Stomach (tissue), 9 donors: ENCODE measurements around the gene AKAP6. TPM values are rescaled to one million over a fixed set of nuclear protein-coding genes. Genes with fewer than 3 reads are reported as not detected.

Source experiments
- DNase-seq, 2 donors: peaks; one replicate each; pipeline versions ENCODE4 v3.0.0 to v3.0.0-alpha.2; 2013 to 2019
- H3K27ac ChIP-seq, 5 donors: fragments of 200-600 bp in 4 of 5; sonication (generic) in 4 of 5; one replicate each; pipeline ENCODE4 v1.5.1; 2013 to 2019; ENCODE audit warnings: mild to moderate bottlenecking in 1 of 5, moderate library complexity in 1 of 5
- H3K27me3 ChIP-seq, 3 donors: fragments of 200-600 bp; sonication (generic); one replicate each; pipeline ENCODE4 v1.5.1; 2017 to 2019; ENCODE audit warnings: mixed run types in 1 of 3
- H3K36me3 ChIP-seq, 4 donors: fragments of 200-600 bp; sonication (generic); 1 replicate in 3 of 4; 2 replicates in 1 of 4; pipeline ENCODE4 v1.5.1; 2016 to 2019
- H3K4me1 ChIP-seq, 4 donors: fragments of 200-600 bp; sonication (generic); one replicate each; pipeline ENCODE4 v1.5.1; 2016 to 2019
- H3K4me3 ChIP-seq, 4 donors: fragments of 200-600 bp; sonication (generic) in 3 of 4; one replicate each; pipeline ENCODE4 v1.5.1; 2016 to 2019; ENCODE audit warnings: mild to moderate bottlenecking in 1 of 4
- H3K9me3 ChIP-seq, 4 donors: fragments of 200-600 bp; sonication (generic); one replicate each; pipeline ENCODE4 v1.5.1; 2016 to 2019
- CTCF ChIP-seq, 7 experiments: fragments of 450-650 bp in 4 of 7; fragments of 200-600 bp in 3 of 7; sonication (generic) in 3 of 7; IDR thresholded peaks; one replicate each; pipeline ENCODE4 v1.5.1; 2016 to 2019; ENCODE audit warnings: antibody characterized with exemption in 7 of 7, control low read depth in 2 of 7, mild to moderate bottlenecking in 1 of 7
- EP300 ChIP-seq: sonication (generic); formaldehyde crosslinking; IDR thresholded peaks from one replicate; pipeline ENCODE4 v1.6.1; 2017; ENCODE audit warnings: antibody characterized with exemption
- POLR2A ChIP-seq, 4 donors: fragments of 450-650 bp; IDR thresholded peaks; one replicate each; pipeline ENCODE4 v1.6.1; 2016; ENCODE audit warnings: antibody characterized with exemption in 4 of 4, control low read depth in 2 of 4, mild to moderate bottlenecking in 1 of 4, moderate library complexity in 1 of 4
- POLR2AphosphoS5 ChIP-seq, 3 donors: sonication (generic); formaldehyde crosslinking; IDR thresholded peaks; one replicate each; pipeline ENCODE4 v1.6.1; 2016; ENCODE audit warnings: antibody characterized with exemption in 3 of 3
- WGBS, 5 donors: extraction: QIAGEN DNeasy Blood & Tissue Kit in 3 of 5; methylation state at CpG; one replicate each; pipeline versions ENCODE4 v1.1.5 to v1.1.7; 2013 to 2018; 5-methylcytosine and 5-hydroxymethylcytosine counted together
- intact Hi-C: fragments of 100-400 bp; cut with DNase I; formaldehyde crosslinking; loops from one replicate; pipeline ENCODE4 v1.15.1; 2023; ENCODE audit warnings: low total_unique reads
- polyA plus RNA-seq, 3 donors: library from polyadenylated mRNA; stranded (reverse); fragments of 200-250 nt; gene quantifications; one replicate each; pipeline ENCODE4 v1.2.3, GENCODE V29; 2013
- total RNA-seq, 5 donors: library from RNA; depleted of rRNA; stranded (reverse); fragments of >200 nt; gene quantifications; one replicate each; pipeline versions ENCODE4 v1.1.0 to v1.2.3, GENCODE V29; 2014 to 2016
- donor health status: healthy with polysubstance abuse.
- donor health status: Bipolar disorder and iron deficiency.
- donor health status: healthy.

AKAP6 gene
- total and polyA plus RNA-seq, 8 donors, result 0.15 to 132 (median 3.3) TPM

GRCh38 chr14:32419429-32419828 is 90.3 kb downstream of the AKAP6 start:
- Histone ChIP-seq H3K4me1 (peaks cover 0 to 11% (median 3%) of the 10 kb centered on the region in 4 donors), H3K4me3 (no peak overlapping the region), H3K36me3 (no peaks in the 10 kb centered on the region), H3K9me3 (peaks cover 0 to 9% (median 3%) of the 10 kb centered on the region in 4 donors), H3K27ac (no peak overlapping the region), H3K27me3 (no peaks in the 10 kb centered on the region)
- WGBS, 5 donors, result 74 to 84% (median 79%) methylated on average over 1 of the region's 1 CpG
- intact Hi-C loops, result no loop called here
- TF ChIP-seq CTCF (IDR thresholded peaks at IDR 0.05) (no peak), EP300 (no peak), POLR2A (IDR thresholded peaks at IDR 0.05) (no peak), POLR2AphosphoS5 (IDR thresholded peaks at IDR 0.05) (no peak)
- no peak for DNase-seq

- no peak for DNase-seq
- no peak overlapping the region for H3K4me3 ChIP-seq
- H3K9me3 ChIP-seq, result peaks cover 0 to 9% (median 3%) of the 10 kb centered on the region in 4 donors
- H3K4me1 ChIP-seq, result peaks cover 0 to 11% (median 0%) of the 10 kb centered on the region in 4 donors
- WGBS, 5 donors, result 75 to 91% (median 85%) methylated on average over 1 of the region's 1 CpG
- TF ChIP-seq CTCF (IDR thresholded peaks at IDR 0.05), result no peak
- no peak for TF ChIP-seq POLR2A (IDR thresholded peaks at IDR 0.05)
- no peak for TF ChIP-seq POLR2AphosphoS5 (IDR thresholded peaks at IDR 0.05)
- TF ChIP-seq EP300, result no peak
- H3K27me3 ChIP-seq, result no peaks in the 10 kb centered on the region
- no peak overlapping the region for H3K27ac ChIP-seq
- intact Hi-C loops, result no loop called here
- no peaks in the 10 kb centered on the region for H3K36me3 ChIP-seq
Measured at GRCh38 chr14:32421781-32422180, 92.7 kb downstream of the AKAP6 start.

GRCh38 chr14:32422440-32422839 is 93.3 kb downstream of the AKAP6 start:
- Histone ChIP-seq H3K27ac (no peak overlapping the region), H3K36me3 (no peaks in the 10 kb centered on the region), H3K9me3 (peaks cover 0 to 9% (median 3%) of the 10 kb centered on the region in 4 donors), H3K4me1 (peaks cover 0 to 16% (median 3%) of the 10 kb centered on the region in 4 donors), H3K27me3 (no peaks in the 10 kb centered on the region), H3K4me3 (no peak overlapping the region)
- intact Hi-C loops, result no loop called here
- no peak for DNase-seq
- no peak for TF ChIP-seq POLR2AphosphoS5 (IDR thresholded peaks at IDR 0.05)
- TF ChIP-seq EP300, result no peak
- TF ChIP-seq CTCF (IDR thresholded peaks at IDR 0.05), result no peak
- no peak for TF ChIP-seq POLR2A (IDR thresholded peaks at IDR 0.05)

GRCh38 chr14:32426028-32426427 is 96.9 kb downstream of the AKAP6 start:
- Histone ChIP-seq H3K36me3 (no peaks in the 10 kb centered on the region), H3K27me3 (no peaks in the 10 kb centered on the region), H3K27ac (no peak overlapping the region), H3K4me1 (peaks cover 0 to 16% (median 7%) of the 10 kb centered on the region in 4 donors), H3K9me3 (peaks cover 0 to 9% (median 3%) of the 10 kb centered on the region in 4 donors), H3K4me3 (no peak overlapping the region)
- 37 to 68% (median 63%) methylated on average over 1 of the region's 1 CpG for WGBS, 5 donors
- intact Hi-C loops, result no loop called here
- no peak for DNase-seq
- TF ChIP-seq CTCF (IDR thresholded peaks at IDR 0.05), result no peak
- no peak for TF ChIP-seq POLR2A (IDR thresholded peaks at IDR 0.05)
- no peak for TF ChIP-seq POLR2AphosphoS5 (IDR thresholded peaks at IDR 0.05)
- no peak for TF ChIP-seq EP300
